Measurements from ENCODE around the gene SENP2.
A peak's percentile ranks its signal among the peaks of the same experiment; 100 is the strongest.
"Not testable (repeated sequence)": the region's sequence is repeated elsewhere in the genome, so short reads cannot be mapped to it uniquely, and the experiment has no call there.

Gene SENP2

DNA sequence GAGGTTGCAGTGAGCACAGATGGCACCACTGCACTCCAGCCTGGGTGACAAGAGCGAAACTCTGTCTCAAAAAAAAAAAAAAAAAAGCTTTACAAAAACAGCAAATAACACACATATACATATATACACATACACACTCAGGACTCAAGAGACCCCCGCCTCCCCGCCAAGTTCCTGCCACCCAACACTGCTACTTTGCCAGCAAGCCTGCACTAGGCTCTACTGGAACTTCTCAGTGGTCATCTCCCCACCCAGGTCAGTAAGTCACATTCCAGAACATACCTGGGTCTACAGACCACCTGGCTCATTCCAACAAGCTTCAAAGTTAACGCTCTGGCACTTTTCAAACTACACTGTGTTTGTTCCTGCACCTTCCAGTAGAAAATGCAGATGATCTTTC, 62.3 kb downstream of the SENP2 start:
- no peak for DNase-seq

- no peak for DNase-seq
These were observed 63.3 kb downstream of the SENP2 start for GRCh38 chr3:185649414-185649813.

GRCh38 chr3:185651971-185652370, 65.9 kb downstream of the SENP2 start:
- DNase-seq, result no peak

GRCh38 chr3:185653949-185654757, 68.1 kb downstream of the SENP2 start:
- no peak for DNase-seq

DNA sequence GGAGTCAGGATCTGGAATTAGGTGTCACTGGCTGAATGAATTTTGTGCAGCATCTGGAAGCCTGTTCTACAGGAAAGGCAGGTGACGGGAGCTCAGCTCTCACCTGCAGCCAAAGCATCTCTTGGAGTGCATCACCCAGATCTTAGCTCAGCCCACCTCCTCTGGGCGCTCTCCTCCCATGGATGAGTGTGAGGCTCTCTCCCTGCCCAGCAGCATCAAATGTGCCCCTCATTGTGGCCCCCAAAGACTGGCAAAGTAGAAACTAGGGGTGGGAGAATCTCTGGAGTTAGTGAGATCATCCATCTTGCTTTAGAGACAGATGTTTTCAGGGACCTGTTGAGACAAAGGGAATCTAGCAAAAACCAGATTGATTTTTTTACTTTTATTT, 68.7 kb downstream of the SENP2 start:
- DNase-seq, result no peak

DNA sequence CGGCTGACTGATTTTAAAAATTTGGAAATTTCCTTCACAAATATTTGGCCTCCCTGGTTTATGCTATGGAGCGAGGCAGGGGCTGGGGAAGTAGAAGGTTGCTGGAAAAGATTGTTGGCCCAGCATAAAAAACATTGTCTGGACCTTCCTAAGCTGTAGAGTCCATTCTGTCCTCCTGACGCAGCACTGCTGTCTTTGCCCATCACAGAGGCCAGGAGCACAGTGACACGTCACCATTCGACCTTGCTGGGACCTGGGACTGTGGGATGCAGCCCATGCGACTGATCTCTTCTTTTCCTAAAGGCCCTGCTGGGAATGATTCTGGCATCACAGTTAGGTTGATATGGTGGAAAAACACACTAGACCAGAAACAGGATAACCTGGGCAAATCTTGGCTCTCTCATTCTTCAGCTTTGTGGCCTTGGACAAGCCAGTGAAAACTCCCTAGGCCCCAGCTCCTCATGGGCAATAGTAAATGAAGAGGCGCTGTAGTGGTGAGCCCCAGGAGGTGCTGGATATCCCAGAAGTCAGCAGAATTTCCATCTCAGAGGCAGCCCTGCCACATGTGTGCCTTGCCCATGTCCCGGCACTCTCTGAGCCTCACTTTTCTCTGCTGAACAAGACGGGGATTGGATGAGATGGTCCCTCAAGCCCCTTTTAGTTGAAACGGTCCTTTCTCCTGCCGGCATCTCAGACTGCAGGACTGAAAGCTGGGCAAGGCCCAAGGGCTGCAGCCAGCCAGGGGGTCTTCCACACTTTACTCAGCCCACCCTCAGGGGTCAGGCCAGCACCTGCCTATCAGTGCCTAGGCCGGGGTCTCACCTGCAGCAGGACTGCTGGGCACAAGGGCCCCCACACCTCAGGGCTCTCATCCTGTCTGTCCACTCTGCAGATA, 69.6 kb downstream of the SENP2 start:
- DNase-seq, result no peak

DNA sequence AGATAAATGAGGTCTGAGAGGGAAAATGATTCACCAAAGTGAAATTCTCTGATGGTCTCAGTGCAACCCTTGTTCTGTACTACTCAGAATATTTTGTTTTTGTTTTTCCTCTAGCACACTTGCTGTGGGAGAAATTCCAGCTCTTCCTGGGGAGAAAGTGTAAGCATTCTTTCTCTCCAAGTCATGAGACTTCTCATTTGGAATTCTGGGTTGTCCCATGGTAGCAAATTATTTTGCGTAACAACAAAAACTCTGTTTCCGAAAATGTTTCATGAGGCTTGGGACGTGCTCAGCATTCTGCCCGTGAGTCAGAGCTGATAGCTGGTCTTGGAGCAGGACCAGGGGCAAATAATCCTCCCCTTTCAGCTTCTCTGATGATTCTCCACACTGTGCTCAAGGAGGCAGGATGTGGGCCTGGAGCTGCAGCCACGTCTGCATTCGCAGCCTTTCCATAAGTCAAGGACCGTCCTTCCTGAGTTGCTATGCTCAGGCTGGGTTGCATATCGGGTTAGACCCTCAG, 70.3 kb downstream of the SENP2 start:
- DNase-seq, result no peak

DNA sequence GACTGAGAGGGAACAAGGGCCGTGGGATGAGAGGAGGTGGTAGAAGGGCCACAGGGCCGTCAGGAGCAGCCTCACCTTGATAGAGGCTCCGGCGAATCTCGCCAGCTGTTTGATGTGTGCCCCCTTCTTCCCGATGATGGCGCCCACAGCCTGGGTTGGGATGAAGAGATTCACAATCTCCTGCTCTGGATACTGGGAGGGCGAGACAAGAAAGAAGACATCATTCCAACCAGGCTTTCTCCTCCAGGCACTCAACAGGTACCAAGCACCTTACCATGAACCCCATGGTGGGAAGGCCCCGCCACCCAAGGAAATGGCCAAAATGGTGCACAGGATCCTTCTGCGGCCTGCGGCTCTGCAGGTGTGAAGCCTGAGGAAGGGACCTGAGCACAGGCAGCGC, 71.1 kb downstream of the SENP2 start:
- DNase-seq, result no peak

GRCh38 chr3:185657691-185658503, 71.8 kb downstream of the SENP2 start:
- no peak for DNase-seq

- DNase-seq, result no peak
These were observed 72.4 kb downstream of the SENP2 start for GRCh38 chr3:185658504-185658912.

GRCh38 chr3:185658943-185659342, 72.8 kb downstream of the SENP2 start:
- no peak for DNase-seq

GRCh38 chr3:185659942-185660921, 74.1 kb downstream of the SENP2 start:
- peak; percentile 82 for DNase-seq

DNA sequence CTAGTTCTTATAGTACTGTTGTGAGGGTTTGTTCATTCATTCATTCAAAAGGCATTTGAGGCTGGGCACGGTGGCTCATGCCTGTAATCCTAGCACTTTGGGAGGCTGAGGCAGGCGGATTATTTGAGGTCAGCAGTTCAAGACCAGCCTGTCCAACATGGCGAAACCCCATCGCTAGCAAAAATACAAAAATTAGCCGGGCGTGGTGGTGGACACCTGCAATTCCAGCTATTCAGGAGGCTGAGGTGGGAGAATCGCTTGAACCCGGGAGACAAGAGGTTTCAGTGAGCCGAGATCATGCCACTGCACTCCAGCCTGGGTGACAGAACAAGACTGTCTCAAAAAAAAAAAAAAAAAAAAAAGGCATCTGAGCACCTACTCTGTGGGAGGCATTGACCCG, 75.2 kb downstream of the SENP2 start:
- DNase-seq, result not testable (repeated sequence)

DNA sequence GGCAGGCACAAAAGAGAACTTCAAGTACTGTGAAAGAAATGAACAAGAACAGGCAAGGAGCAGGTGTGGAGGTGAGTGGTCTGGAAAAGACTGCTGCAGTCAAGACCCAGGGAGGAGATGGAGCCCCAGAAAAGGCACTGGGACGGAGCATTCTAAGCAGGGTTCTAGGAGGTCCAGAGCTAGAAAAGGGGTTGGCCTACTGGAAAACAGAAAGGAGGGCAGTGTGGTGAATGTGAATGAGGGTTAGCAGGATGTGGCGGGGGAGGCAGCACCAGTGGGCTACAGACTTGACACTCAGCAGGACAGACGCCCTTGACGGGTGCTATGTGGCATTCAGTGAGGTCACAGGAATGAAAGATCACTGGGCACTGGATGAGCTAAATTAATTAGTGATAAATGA, 75.7 kb downstream of the SENP2 start:
- DNase-seq, result no peak

- no peak for DNase-seq
These were observed 77.8 kb downstream of the SENP2 start for GRCh38 chr3:185663929-185664328.

GRCh38 chr3:185667574-185667973, 81.5 kb downstream of the SENP2 start:
- no peak for DNase-seq

DNA sequence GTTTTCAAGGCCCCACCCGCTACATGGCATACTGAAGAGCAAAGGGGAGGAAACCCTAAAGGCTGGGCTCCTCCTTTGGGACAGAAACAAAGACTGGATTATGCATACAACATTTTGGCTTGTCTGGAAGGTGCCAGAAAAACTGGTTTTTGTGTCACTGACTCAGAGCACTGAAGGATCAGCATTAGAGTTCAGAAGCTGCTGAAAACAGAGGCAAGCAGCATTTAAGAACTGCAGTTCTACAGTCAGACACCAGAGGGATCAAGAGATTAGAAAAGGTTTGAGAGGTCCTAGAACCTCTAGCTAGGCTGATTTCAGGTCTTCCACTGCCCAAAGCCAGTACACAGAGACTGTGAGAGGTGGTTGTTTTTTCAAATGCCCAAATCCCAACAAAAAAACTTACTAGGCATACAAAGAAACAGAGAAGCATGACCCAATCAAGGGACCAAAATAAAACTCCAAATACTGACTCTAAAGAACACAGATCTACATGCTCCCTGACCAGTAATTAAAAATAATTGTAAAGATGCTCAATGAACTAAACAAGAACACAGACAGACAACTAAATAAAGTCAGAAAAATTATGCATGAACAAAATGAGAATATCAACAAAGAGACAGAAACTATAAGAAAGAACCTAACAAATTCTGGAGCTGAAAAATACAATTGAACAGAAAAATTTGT, 91.2 kb downstream of the SENP2 start:
- DNase-seq, result peak; percentile 54

DNA sequence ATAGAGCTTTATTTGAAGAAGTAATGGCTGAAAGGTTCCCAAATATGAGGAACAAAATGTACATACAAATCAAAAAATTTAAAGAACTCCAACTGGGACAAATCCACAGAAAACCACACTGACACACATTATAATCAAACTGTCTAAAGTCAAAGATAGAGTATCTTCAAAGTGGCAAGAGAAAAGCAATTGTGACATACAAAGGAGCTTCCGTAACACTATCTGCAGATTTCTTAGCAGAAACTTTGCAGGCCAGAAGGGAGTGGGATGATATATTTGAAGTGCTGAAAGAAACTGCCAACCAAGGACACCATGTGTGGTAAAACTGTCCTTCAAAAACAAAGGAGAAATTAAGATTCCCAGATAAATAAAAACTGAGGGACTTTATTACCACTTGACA, 91.9 kb downstream of the SENP2 start:
- DNase-seq, result no peak

DNA sequence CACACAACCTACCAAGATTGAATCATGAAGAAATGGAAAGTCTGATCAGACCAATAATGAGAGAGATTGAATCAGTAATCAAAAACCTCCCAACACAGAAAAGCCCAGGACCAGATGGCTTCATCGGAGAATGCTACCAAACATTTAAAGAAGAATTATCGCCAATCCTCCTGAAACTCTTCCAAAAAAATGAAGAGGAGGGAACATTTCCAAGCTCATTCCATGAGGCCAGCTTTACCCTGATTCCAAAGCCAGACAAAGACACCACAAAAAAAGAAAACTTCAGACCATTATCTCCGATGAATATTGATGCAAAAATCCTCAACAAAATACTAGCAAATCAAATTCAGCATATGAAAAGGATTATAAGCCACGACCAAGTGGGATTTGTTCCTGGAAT, 94.1 kb downstream of the SENP2 start:
- no peak for DNase-seq

Data from activated CD4-positive, alpha-beta T cell treated with anti-CD3 and anti-CD28 coated beads, Interleukin-2, Interleukin-6, amounts not matched to agents 100 ng/mL and 50 ng/mL, durations not matched to agents 16 hours and 8 hours (primary cell).